HG03135 (cell line): ENCODE results near the gene SLC25A15.

Source experiments
- ATAC-seq: cut with Tn5 transposase; IDR thresholded peaks from one replicate; pipeline ENCODE4 v1.9.1; 2021; ENCODE audit warnings: mild to moderate bottlenecking, moderate library complexity; ENCODE audit not compliant: unreplicated experiment

The SLC25A15 gene

GRCh38 chr13:40789275-40790153 is at the start of gene SLC25A15:
Gene SLC25A15 (plus strand): TSS chr13:40789611. CDS start chr13:40793227, 3,616 bp downstream.
- ATAC-seq = peak; percentile 65

GRCh38 chr13:40749327-40749726 is 40.1 kb upstream of the SLC25A15 start:
- ATAC-seq = no peak

- ATAC-seq = no peak
Observed at GRCh38 chr13:40755082-40755700, 34.2 kb upstream of the SLC25A15 start.

GRCh38 chr13:40756042-40756441 is 33.4 kb upstream of the SLC25A15 start:
- ATAC-seq = no peak

GRCh38 chr13:40758811-40759210 is 30.6 kb upstream of the SLC25A15 start:
- ATAC-seq = no peak

- no peak for ATAC-seq
Observed at GRCh38 chr13:40762849-40763248, 26.6 kb upstream of the SLC25A15 start.

GRCh38 chr13:40764587-40765403 is 24.6 kb upstream of the SLC25A15 start:
- no peak for ATAC-seq

GRCh38 chr13:40765602-40766001 is 23.8 kb upstream of the SLC25A15 start:
- no peak for ATAC-seq

GRCh38 chr13:40769970-40770369 is 19.4 kb upstream of the SLC25A15 start:
- ATAC-seq = no peak

GRCh38 chr13:40770609-40770933 is 18.8 kb upstream of the SLC25A15 start:
- no peak for ATAC-seq

GRCh38 chr13:40770934-40771618 is 18.3 kb upstream of the SLC25A15 start, which contains the start of gene MRPS31:
Gene MRPS31 (minus strand): TSS chr13:40771190. CDS start chr13:40771136, 54 bp downstream.
- peak; percentile 97 for ATAC-seq

- no peak for ATAC-seq
Observed at GRCh38 chr13:40772765-40773473, 16.5 kb upstream of the SLC25A15 start.

GRCh38 chr13:40774672-40775071 is 14.7 kb upstream of the SLC25A15 start:
- ATAC-seq = no peak

GRCh38 chr13:40776232-40776631 is 13.2 kb upstream of the SLC25A15 start:
- no peak for ATAC-seq

- peak; percentile 50 for ATAC-seq
Observed at GRCh38 chr13:40776681-40777165, 12.7 kb upstream of the SLC25A15 start.

- peak; percentile 79 for ATAC-seq
Observed at GRCh38 chr13:40777166-40777808, 12.1 kb upstream of the SLC25A15 start.

GRCh38 chr13:40777809-40778175 is 11.6 kb upstream of the SLC25A15 start:
- peak; percentile 4 for ATAC-seq

GRCh38 chr13:40779049-40779448 is 10.4 kb upstream of the SLC25A15 start:
- no peak for ATAC-seq

- ATAC-seq = no peak
Observed at GRCh38 chr13:40779796-40780285, 9.6 kb upstream of the SLC25A15 start.
